ENCODE measurements around the gene ATP10B. TPM values are rescaled to one million over a fixed set of nuclear protein-coding genes. Genes with fewer than 3 reads are reported as not detected.

Gene ATP10B
- polyA plus RNA-seq, 1 donor from 2014 or later, result 1.9 TPM

- no peak overlapping the region for H3K9ac ChIP-seq (ENCODE audit: low read length)
- no peak overlapping the region for H3K27ac ChIP-seq (ENCODE audit: low read length)
- no peaks in the 10 kb centered on the region for H4K20me1 ChIP-seq (ENCODE audit: insufficient read depth)
- H3K4me3 ChIP-seq (ENCODE audit: low read length), result no peak overlapping the region
- no peak overlapping the region for H3K4me2 ChIP-seq (ENCODE audit: low read length)
- H2AFZ ChIP-seq (ENCODE audit: low read depth, low read length), result no peak overlapping the region
- no peaks in the 10 kb centered on the region for H3F3A ChIP-seq (ENCODE audit: insufficient read depth, low read length, poor library complexity, severe bottlenecking)
- TF ChIP-seq EP300 (conservative IDR thresholded peaks at IDR 0.05; ENCODE audit: poor library complexity, severe bottlenecking), result no peak
- no peak for TF ChIP-seq REST (IDR thresholded peaks at IDR 0.05; ENCODE audit: borderline replicate concordance)
- no peak for TF ChIP-seq TAF1 (IDR thresholded peaks at IDR 0.05; ENCODE audit: low read depth)
- TF ChIP-seq MXI1 (conservative IDR thresholded peaks at IDR 0.05; ENCODE audit: poor library complexity, severe bottlenecking), result no peak
- TF ChIP-seq EZH2 (IDR thresholded peaks at IDR 0.05; ENCODE audit: borderline replicate concordance, insufficient read depth, low read length, poor library complexity, severe bottlenecking), result no peak
- TF ChIP-seq SMC3 (conservative IDR thresholded peaks at IDR 0.05; ENCODE audit: poor library complexity), result no peak
- TF ChIP-seq POLR2AphosphoS5 (IDR thresholded peaks at IDR 0.05), result no peak
- TF ChIP-seq RAD21 (conservative IDR thresholded peaks at IDR 0.05), result no peak
- TF ChIP-seq CTCF (IDR thresholded peaks at IDR 0.05; ENCODE audit: poor library complexity, severe bottlenecking), result no peak
- H3K9me3 ChIP-seq (ENCODE audit: low read length), result no peaks in the 10 kb centered on the region
- H3K36me3 ChIP-seq (ENCODE audit: insufficient read depth, low read length), result no peaks in the 10 kb centered on the region
- H3K9me2 ChIP-seq (ENCODE audit: insufficient read depth, low read length), result no peaks in the 10 kb centered on the region
- no peaks in the 10 kb centered on the region for H3K79me2 ChIP-seq (replicated peaks; ENCODE audit: insufficient read depth, low read length)
- H3K27me3 ChIP-seq (ENCODE audit: insufficient read depth, low read depth, low read length), result no peaks in the 10 kb centered on the region
These were observed 235.1 kb downstream of the ATP10B start for GRCh38 chr5:160616712-160617497.

- Histone ChIP-seq H3K79me2 (replicated peaks; ENCODE audit: insufficient read depth, low read length) (no peaks in the 10 kb centered on the region), H3K4me2 (ENCODE audit: low read length) (no peak overlapping the region), H3K4me3 (ENCODE audit: low read length) (no peak overlapping the region), H3K9me2 (ENCODE audit: insufficient read depth, low read length) (no peaks in the 10 kb centered on the region), H3K27me3 (ENCODE audit: insufficient read depth, low read depth, low read length) (no peaks in the 10 kb centered on the region), H3K9me3 (ENCODE audit: low read length) (no peaks in the 10 kb centered on the region), H4K20me1 (ENCODE audit: insufficient read depth) (no peaks in the 10 kb centered on the region), H3F3A (ENCODE audit: insufficient read depth, low read length, poor library complexity, severe bottlenecking) (no peaks in the 10 kb centered on the region), H2AFZ (ENCODE audit: low read depth, low read length) (no peak overlapping the region), H3K27ac (ENCODE audit: low read length) (no peak overlapping the region), H3K36me3 (ENCODE audit: insufficient read depth, low read length) (no peaks in the 10 kb centered on the region), H3K9ac (ENCODE audit: low read length) (no peak overlapping the region)
- no peak for TF ChIP-seq REST (IDR thresholded peaks at IDR 0.05; ENCODE audit: borderline replicate concordance)
These were observed 237.9 kb downstream of the ATP10B start for GRCh38 chr5:160614136-160614535.

Measured in neural cell (in vitro differentiated cells).